ENCODE data around the gene ATP9B. TPM values are rescaled to one million over a fixed set of nuclear protein-coding genes. Genes with fewer than 3 reads are reported as not detected.

Gene ATP9B
- total RNA-seq, 1 experiment from 2014 or later: 44.4 TPM

Other genes starting within 250 kb of the ATP9B start
- gene SALL3, start 89.6 kb upstream of the ATP9B start, total RNA-seq (2021; ENCODE audit: unreplicated experiment): not detected

Measured in Panc1 (cell line).